Heart right ventricle (tissue), 16 donors: ENCODE results near the gene SEL1L. TPM values are rescaled to one million over a fixed set of nuclear protein-coding genes. Genes with fewer than 3 reads are reported as not detected.

Experiments used
- ATAC-seq, 8 donors: fragments of 200-7000 bp; cut with Tn5 transposase; one replicate each; pipeline ENCODE4 v1.9.1; 2020; ENCODE audit warnings: mild to moderate bottlenecking in 8 of 8, moderate library complexity in 8 of 8, moderate number of reproducible peaks in 1 of 8
- DNase-seq, 2 donors: peaks; one replicate each; pipeline ENCODE4 v3.0.0-alpha.2; 2020
- H3K27ac ChIP-seq, 10 donors: fragments of 200-600 bp; sonication (generic) in 2 of 10; one replicate each; pipeline versions ENCODE4 v1.5.0 to v1.8.0; 2020 to 2022; ENCODE audit warnings: mild to moderate bottlenecking in 3 of 10
- H3K27me3 ChIP-seq, 7 donors: fragments of 200-600 bp; one replicate each; pipeline ENCODE4 v1.8.0; 2021 to 2022; ENCODE audit warnings: mild to moderate bottlenecking in 2 of 7
- H3K36me3 ChIP-seq, 9 donors: fragments of 200-600 bp; sonication (generic) in 1 of 9; one replicate each; pipeline versions ENCODE4 v1.5.0 to v1.8.0; 2020 to 2022; ENCODE audit warnings: mild to moderate bottlenecking in 2 of 9
- H3K4me1 ChIP-seq, 9 donors: fragments of 200-600 bp; sonication (generic) in 1 of 9; one replicate each; pipeline versions ENCODE4 v1.5.0 to v1.8.0; 2020 to 2022; ENCODE audit warnings: mild to moderate bottlenecking in 4 of 9
- H3K4me3 ChIP-seq, 10 donors: fragments of 200-600 bp; sonication (generic) in 2 of 10; one replicate each; pipeline versions ENCODE4 v1.5.0 to v1.8.0; 2020 to 2022; ENCODE audit warnings: mild to moderate bottlenecking in 7 of 10, moderate library complexity in 2 of 10
- H3K9me3 ChIP-seq, 11 donors: fragments of 200-600 bp in 10 of 11; sonication (generic) in 2 of 11; one replicate each; pipeline versions ENCODE4 v1.5.0 to v1.8.0; 2013 to 2022; ENCODE audit warnings: mild to moderate bottlenecking in 2 of 11, control low read depth in 1 of 11, moderate library complexity in 1 of 11
- WGBS, 2 donors: extraction: QIAGEN DNeasy Blood & Tissue Kit; methylation state at CpG; one replicate each; pipeline ENCODE4 v1.1.7; 2013; ENCODE audit warnings: inconsistent platforms in 1 of 2; 5-methylcytosine and 5-hydroxymethylcytosine counted together
- intact Hi-C, 10 donors: fragments of 100-400 bp; cut with DNase I; formaldehyde crosslinking; loops; one replicate each; pipeline versions ENCODE4 v1.11.1 to v1.14.2; 2022
- polyA plus RNA-seq, 2 donors: library from polyadenylated mRNA; stranded (reverse); fragments of 200-250 nt; gene quantifications; one replicate each; pipeline ENCODE4 v1.2.3, GENCODE V29; 2013
- total RNA-seq, 10 donors: library from RNA; stranded (reverse); fragmentation: NEBNext Ultra II Directional in 3 of 10; extraction: Animal tissue kit (Norgen Biotek cat#: 25700) in 3 of 10; gene quantifications; one replicate each; pipeline versions ENCODE4 v1.2.1 to v1.2.4, GENCODE V29; 2021 to 2023
- TF ChIP-seq, protein P1 (sequence below), 9 donors: fragments of 200-600 bp; sonication (generic) in 2 of 9; IDR thresholded peaks; one replicate each; pipeline versions ENCODE4 v1.5.0 to v1.8.0; 2021 to 2022; ENCODE audit warnings: antibody characterized with exemption in 9 of 9, mild to moderate bottlenecking in 5 of 9, moderate library complexity in 1 of 9
- donor health status: Arrhythmogenic right ventricular cardiomyopathy.
- donor health status: ischemic (EF 13 %, LVEDD 7.1; RV severe dilation, severe dysfunction).
- donor health status: healthy with polysubstance abuse.
- donor health status: DM: no; HTN: yes; CAD: no.
- donor health status: DM: no; HTN: no; CAD: no.
- donor health status: ischemic (EF 25% LVEDD 6.9; RV normal size, moderate dysfunction).
- donor health status: ischemic (EF 25% LVEDD 5.7; RV mildly dilated, moderate dysfunction).
- donor health status: healthy.
- donor health status: DM: yes; HTN: yes; CAD: no.
- donor health status: Ischemic cardiomyopathy.
- donor health status: ischemic (EF 35%, LVEDD 5.7; RV mildly dilated, moderate dysfunction).
- donor health status: nonischemic (EF 11% LVEDD 7.7; RV severe dilation, severe dysfunction).
- donor health status: DM: yes; HTN: yes; CAD: no.
- donor health status: PGD.
- donor health status: ischemic (EF 29% LVEDD 5.4; RV normal size, mild dysfunction).
- donor health status: nonischemic (EF 23%, LVEDD 6.1; RV moderate dilation, normal function).

Gene SEL1L
- total and polyA plus RNA-seq, 12 donors = 10.6 to 87.7 (median 57.1) TPM

DNA sequence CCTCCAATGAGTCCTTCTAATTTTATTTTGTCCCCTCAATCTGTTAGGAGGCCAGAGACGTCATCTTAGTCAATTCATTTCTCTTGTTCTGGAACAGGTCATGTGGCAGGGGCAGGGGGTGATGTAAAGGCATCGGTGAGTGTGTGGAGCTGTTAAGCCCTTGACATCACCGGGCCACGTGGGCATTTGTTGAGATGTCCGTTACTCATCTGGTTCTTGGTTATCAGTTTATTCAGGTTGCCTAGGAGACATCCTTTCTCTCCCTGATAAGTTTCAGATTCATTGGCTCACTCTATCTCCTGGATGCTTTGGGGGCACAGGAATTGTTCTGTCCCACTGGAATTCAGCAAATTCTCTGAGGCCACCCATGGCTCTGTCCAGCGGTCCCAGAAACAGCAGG lies 33.6 kb upstream of the SEL1L start:
- peaks cover 0 to 23% (median 0%) of the 10 kb centered on the region in 7 donors for H3K27me3 ChIP-seq
- 40 to 41% methylated on average over 6 of the region's 6 CpGs for WGBS, 2 donors
- no peak for DNase-seq
- H3K36me3 ChIP-seq = no peaks in the 10 kb centered on the region
- ATAC-seq = no peak
- no peak overlapping the region for H3K4me3 ChIP-seq
- H3K27ac ChIP-seq = no peak overlapping the region
- no peaks in the 10 kb centered on the region for H3K4me1 ChIP-seq
- TF ChIP-seq, protein P1, sequence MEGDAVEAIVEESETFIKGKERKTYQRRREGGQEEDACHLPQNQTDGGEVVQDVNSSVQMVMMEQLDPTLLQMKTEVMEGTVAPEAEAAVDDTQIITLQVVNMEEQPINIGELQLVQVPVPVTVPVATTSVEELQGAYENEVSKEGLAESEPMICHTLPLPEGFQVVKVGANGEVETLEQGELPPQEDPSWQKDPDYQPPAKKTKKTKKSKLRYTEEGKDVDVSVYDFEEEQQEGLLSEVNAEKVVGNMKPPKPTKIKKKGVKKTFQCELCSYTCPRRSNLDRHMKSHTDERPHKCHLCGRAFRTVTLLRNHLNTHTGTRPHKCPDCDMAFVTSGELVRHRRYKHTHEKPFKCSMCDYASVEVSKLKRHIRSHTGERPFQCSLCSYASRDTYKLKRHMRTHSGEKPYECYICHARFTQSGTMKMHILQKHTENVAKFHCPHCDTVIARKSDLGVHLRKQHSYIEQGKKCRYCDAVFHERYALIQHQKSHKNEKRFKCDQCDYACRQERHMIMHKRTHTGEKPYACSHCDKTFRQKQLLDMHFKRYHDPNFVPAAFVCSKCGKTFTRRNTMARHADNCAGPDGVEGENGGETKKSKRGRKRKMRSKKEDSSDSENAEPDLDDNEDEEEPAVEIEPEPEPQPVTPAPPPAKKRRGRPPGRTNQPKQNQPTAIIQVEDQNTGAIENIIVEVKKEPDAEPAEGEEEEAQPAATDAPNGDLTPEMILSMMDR (IDR thresholded peaks at IDR 0.05) = no peak
- intact Hi-C loops = no loop called here
- no peaks in the 10 kb centered on the region for H3K9me3 ChIP-seq

DNA sequence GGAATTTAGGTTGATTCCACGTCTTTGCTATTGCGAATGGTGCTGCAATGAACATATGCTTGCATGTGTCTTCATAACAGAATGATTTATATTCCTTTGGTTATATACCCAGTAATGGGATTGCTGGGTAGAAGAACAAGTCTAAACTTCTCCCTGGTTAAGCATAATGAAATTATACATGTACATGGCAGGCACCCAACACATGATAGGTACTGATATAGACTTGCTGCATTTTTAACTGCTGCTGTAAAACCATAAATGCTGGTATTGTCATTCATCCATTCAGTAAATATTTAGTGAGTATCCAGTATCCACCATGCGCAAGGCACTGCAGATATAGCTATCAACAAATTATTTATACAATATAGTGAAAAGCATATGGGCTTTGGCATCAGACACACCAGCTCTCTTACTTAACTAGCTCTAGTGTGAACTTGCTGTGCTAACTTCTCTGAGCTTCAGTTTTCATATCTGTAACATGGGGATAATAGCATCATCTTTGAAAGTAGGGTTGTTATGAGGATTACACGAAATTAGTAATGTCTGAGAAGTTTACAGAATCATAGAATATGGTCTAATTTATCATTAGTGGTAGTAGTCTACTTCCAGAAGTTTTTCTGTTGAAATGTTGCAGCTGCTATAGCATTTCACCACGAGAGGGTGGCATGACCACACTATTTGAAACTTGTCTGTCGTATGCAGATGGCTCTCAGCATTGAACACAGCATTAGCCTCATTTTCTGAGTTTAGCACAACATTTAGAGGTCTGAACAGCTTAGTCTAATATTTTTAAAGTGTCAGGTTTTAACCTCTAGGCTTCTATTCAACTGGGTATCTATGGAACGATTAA lies 32.0 kb upstream of the SEL1L start:
- 47% methylated on average over 7 of the region's 7 CpGs for WGBS, 2 donors
- no peaks in the 10 kb centered on the region for H3K4me1 ChIP-seq
- H3K27me3 ChIP-seq = peaks cover 0 to 27% (median 0%) of the 10 kb centered on the region in 7 donors
- DNase-seq (peak in 1 of 2 donors; percentile 20), ATAC-seq (no peak)
- H3K9me3 ChIP-seq = no peaks in the 10 kb centered on the region
- H3K27ac ChIP-seq = no peak overlapping the region
- no peaks in the 10 kb centered on the region for H3K36me3 ChIP-seq
- intact Hi-C loops = no loop called here
- H3K4me3 ChIP-seq = no peak overlapping the region
- TF ChIP-seq, protein P1 (IDR thresholded peaks at IDR 0.05) = peak; percentile 25 to 65 (median 57)

DNA sequence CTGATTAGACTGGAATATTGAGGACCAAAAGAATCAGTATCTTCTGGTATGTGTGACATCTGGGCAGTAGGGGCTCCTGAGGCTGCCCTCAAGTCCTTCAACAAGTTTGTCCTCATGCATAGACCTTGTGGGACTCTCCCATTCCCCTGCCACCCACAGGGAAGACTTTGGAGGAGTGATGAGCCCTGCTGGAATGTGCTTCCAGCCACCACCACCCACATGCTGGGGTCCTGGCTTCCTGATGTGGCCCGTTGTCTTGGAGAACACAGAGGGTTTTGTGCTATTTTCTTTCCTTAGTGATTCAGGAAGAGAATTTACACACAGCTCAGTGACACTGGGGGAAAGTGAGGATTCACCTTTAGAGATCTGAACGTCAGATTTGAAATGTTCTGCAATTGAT lies 29.2 kb upstream of the SEL1L start:
- TF ChIP-seq, protein P1 (IDR thresholded peaks at IDR 0.05) = no peak
- intact Hi-C loops = no loop called here
- H3K36me3 ChIP-seq = no peaks in the 10 kb centered on the region
- no peak overlapping the region for H3K4me3 ChIP-seq
- H3K4me1 ChIP-seq = no peaks in the 10 kb centered on the region
- ATAC-seq = no peak
- peaks cover 0 to 27% (median 0%) of the 10 kb centered on the region in 7 donors for H3K27me3 ChIP-seq
- 32 to 39% methylated on average over 2 of the region's 2 CpGs for WGBS, 2 donors
- no peak for DNase-seq
- H3K27ac ChIP-seq = no peak overlapping the region
- peaks cover 0 to 10% (median 0%) of the 10 kb centered on the region in 11 donors for H3K9me3 ChIP-seq

DNA sequence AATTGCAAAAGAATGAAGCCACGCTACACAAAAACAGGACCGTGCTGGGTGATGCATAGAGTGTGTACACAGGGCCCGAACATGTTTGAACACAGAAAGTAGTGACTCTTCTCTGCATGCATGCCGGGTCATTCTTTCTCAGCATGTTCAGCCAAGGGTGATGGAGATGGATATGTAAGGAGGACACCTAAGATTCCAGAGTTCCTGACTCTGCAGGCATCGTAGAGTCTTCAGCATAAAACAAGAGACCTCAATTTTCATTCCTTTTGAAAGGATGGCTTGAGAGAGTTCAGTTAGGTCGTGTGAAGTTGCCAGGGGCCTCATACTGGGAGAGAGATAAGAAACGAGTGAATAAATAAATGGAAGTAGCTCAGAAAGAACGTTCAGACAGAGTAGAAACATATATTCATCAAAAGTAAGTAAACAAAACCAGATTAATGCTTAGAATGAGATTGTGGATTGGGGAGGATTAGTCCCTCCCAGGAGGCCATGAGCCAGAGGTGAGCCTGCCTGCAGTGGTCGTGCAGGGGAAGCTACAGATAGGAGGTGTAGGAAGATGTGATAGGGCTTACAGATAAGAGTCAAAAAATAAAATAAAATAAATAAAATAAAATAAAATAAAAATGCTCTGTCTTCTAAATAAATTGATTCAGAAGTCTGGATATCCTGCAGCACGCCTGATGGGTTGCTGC lies 27.6 kb upstream of the SEL1L start:
- H3K27me3 ChIP-seq = peaks cover 0 to 17% (median 0%) of the 10 kb centered on the region in 7 donors
- TF ChIP-seq, protein P1 (IDR thresholded peaks at IDR 0.05) = no peak

More for the DNA sequence above, 27.6 kb upstream of the SEL1L start:
- Histone ChIP-seq H3K4me3 (no peak overlapping the region), H3K36me3 (no peaks in the 10 kb centered on the region), H3K4me1 (no peaks in the 10 kb centered on the region), H3K9me3 (peaks cover 0 to 10% (median 0%) of the 10 kb centered on the region in 11 donors), H3K27ac (no peak overlapping the region)
- WGBS, 2 donors = 51 to 52% methylated on average over 10 of the region's 10 CpGs
- ATAC-seq (no peak), DNase-seq (no peak)
- intact Hi-C loops = no loop called here
